Measurements from ENCODE around the gene TBC1D24.

GRCh38 chr16:2447920-2448583 is 26.9 kb upstream of the TBC1D24 start:
- TF ChIP-seq CTCF (IDR thresholded peaks at IDR 0.05; ENCODE audit: low read depth, low read length): no peak
- TF ChIP-seq EZH2phosphoT487 (IDR thresholded peaks at IDR 0.05; ENCODE audit: low read depth): no peak
